Measurements from ENCODE around the gene GSG1L.
A peak's percentile ranks its signal among the peaks of the same experiment; 100 is the strongest.

The GSG1L gene

DNA sequence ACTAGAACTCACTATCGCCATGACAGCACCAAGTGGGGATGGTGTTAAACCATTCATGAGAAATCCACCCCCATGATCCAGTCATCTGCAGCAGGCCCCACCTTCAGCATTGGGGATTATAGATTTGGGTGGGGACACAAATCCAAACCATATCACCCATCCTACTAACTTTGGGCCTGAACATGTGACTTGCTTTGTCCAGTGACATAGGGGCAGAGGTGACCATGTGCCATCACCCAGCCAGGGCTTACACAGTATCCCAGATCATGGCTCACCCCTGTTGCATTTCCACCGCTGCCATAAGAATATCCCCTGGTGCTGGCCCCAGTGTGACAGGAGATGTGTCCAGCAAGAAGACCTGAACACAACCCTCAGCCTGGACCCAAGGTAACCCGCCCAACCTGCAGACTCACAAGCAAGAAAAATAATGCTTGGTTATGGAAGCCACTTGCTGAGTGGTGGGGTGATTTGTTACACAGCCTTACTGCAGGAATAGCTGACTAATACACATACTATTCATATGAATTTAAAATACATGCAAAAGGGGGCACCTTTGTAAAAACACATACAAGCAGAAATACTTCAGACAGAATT, 130.9 kb downstream of the GSG1L start:
- DNase-seq = no peak

DNA sequence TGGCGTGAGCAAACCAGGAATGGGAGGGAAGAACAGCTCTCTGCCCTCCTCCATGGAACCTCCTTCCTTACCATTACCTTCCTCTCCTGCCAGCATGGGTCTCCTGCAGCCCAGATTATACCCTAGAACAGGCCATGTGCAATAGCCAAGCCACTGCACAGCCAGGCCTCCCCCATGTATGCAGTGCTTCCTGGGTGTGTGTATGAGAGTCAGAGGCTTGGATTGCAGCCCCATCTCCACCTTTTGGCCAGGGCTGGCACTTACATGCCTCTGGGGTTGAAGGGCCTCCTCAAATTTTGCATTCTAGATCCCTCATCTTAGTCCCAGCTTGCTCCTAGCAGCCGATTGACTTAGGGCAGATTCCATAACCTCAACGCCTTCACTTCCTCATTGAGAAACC, 133.7 kb downstream of the GSG1L start:
- no peak for DNase-seq

DNA sequence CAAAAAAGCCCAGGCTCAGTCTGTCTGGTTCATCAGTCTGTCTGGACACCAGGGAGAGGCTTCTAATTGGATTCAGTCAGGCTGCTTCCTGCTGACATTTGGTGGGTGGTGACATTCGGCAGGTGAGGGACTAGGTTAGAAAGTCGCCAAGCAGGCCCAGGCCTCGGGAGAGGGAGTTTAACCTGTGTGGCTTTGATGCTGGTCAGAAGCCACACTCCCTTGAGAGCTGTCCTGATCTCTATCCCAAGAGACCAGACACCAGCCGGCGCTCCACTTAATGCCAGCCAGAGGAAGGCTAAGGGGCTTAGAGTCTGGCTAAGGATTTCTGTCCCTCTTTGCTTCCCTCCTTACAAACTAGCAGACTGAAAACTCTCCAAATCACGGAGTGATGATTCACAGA, 135.0 kb downstream of the GSG1L start:
- peak; percentile 75 for DNase-seq

DNA sequence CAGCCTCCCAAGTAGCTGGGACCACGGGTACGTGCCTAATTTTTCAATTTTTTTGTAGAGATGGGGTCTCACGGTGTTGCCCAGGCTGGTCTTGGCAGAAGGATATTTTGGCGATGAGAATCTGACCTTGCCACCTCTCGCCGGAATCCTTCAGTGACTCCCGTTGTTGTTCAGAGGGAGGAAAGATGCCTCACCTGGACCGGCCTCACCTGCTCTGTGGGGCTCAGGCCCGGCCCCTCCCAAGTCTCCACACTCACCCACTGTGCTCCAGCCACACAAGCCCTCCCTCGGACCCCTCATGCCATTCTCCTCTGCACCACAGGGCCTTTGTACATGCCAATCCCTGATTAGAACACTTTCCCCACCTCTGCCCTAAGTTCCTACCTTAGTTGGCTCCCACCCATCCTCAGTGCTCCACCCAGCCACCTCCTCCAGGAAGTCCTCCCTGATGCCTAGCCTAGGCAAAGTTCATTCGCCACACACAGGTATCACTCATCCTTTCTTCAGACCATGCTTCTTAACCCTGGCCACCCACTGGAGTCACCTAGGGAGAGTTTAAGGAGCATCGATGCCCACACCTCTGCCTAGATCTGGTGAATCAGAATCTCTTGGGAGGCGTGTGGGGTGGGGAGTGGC, 136.1 kb downstream of the GSG1L start:
- DNase-seq = no peak

DNA sequence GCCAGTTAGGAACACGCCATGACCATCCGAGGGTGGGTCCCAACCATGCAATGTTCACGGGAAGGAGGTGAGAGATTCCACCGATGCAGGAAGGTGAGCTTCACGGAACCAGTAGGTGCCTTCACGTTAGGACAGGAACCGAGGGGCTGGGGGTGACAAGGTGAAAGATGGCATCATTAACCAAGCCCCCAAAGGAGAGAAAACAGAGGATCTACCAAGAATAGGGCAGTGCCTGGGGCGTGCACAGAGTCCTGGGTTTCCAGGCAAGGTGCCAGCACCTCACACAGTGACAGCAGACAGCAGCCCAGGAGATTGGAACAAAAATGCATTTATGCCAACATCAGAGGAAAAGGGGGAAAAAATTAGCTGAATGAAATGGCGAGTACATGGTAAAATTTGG, 137.9 kb downstream of the GSG1L start:
- no peak for DNase-seq

DNA sequence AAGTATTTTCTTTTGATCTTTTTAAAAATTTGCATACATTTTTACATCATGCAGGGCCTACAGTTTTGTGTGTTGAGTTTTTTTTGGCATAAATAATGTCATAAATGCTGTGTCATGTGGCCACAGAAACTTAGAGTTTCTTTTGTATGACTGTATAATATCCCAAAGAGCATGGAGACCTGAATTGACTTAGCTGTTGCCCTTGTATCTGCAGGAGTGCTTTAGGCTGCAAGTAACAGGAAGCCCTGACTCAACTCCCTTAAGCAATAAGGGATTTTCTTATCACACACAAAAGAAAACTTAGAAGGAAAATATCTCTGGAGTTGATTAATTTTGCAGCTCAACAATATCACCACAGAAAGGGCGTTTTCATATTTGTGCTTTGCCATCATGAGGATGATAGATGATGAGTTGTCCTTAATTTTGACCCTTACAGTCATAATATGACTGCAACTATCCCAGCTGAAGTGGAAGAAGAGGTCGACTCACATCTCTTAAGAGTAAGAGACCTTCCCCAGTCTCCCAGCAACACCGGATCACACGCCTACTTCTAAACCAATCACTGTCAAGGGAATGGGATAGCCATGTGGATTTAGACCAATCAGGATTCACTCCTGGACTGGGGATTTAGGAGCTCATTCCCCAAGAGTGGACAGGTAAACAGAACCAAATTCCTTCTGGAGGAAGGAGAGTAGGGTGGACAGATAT, 138.9 kb downstream of the GSG1L start:
- DNase-seq = peak; percentile 36

DNA sequence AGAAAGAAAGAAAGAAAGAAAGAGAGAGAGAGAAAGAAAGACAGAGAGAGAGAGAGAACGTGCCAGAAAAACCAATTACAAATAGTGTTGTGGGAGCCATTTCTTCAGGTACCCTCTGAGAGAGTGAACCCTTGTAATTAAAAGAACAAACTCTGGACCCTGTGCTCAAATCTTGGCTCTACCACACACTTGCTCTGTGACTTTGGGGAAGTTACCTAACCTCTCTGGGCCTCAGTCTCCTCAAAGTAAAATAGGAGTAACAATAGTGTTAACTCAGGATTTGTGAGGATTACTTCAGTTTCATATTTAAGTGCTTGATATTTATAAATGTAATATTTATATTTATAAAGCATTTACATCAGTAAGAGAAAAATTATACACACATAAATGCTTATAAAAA, 139.8 kb downstream of the GSG1L start:
- DNase-seq = no peak

DNA sequence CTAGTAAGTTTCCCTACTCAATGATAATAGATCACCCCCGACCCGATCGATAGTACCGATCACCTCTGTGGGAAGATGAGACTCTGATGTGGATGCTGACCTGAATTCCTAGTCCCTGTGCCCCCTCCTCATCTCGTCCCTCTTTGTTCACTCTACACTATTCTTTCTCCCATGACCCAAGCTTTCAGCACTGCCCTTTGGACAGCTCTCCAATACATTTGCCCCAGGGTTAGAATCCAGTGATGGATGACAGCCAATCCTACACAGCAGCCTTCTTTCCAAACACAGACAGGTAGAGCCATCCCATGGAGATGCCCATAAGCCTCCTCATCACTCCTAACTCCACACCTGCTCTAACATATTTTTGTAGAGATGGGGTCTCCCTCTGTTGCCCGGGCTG, 141.1 kb downstream of the GSG1L start:
- DNase-seq = no peak

DNA sequence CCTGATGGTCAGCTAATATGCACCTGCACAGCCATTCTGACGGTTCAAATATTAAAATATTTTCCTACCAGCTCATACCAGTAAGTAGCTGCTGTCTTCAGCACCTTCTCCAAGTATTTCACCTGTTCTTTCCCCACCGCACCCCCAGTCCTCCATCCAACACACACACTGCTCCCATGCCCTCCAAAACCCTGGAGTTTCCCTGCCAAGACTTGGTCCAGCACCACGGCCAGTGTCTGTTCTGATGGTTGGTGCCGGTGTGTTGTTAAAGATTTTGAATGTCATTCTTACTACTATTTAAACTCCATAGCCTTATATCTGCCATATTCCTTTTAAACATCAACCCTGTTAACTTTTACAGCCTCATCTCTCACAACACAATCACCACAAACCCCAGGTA, 142.4 kb downstream of the GSG1L start:
- no peak for DNase-seq

DNA sequence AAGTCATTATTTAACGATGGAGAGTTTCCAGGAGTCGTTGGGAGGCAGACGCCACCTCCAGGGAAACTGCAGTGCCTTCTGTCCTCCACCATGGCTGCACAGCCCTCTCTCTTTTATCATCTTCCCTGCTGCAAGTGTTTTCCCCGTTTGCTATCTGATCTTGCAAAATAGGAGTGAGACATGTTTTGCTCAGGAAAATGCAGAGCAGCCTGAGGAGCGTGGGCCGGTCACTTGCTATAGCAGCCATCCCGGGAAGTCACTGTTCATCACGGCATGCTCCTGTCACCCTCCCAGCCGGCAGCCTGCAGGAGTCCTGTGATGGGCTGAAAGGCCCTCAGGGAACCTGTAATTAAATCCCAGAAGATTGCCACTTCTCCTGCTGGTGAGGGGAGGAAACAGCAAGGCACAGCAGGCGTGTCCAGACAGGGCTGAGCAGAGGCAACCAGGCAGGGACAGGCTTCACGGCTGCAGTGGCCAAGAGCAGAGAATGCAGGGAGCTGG, 143.1 kb downstream of the GSG1L start:
- DNase-seq = peak; percentile 88

DNA sequence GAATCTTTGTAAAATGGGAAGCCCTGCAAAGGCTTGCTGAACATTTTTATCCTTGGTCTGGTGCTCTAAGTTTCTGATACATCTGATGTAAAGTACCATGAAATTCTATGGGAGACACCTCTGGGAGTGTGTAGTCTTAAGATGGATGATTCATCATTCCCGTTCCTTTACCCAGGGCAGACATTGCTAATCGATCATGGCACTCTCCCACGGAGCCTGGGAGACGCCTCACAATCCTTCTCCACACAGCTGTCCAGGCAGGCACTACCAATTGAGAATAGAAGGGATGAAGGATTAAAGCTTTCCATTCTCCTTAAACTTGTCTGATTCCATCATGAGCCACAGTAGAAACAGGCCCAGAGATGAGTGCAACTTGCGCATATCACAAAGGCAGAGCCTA, 144.8 kb downstream of the GSG1L start:
- no peak for DNase-seq

DNA sequence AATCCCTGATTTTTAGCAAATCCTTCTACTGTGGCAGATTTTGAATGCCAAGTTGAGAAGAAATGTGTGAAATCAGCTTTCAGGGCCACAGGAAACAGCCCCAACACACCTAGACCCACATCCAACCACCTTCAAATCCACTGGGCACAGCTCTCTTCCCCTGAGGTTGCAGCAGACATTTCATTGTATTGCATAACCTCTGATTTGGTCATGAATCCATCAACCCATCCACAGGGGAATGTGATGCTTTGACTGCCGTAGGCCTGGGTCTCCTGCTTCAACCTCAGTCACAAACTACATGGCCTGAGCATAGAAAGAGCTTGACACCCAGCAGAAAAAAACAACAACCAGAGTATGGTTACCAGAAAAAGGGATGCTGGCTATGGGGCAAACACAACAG, 145.6 kb downstream of the GSG1L start:
- DNase-seq = no peak

DNA sequence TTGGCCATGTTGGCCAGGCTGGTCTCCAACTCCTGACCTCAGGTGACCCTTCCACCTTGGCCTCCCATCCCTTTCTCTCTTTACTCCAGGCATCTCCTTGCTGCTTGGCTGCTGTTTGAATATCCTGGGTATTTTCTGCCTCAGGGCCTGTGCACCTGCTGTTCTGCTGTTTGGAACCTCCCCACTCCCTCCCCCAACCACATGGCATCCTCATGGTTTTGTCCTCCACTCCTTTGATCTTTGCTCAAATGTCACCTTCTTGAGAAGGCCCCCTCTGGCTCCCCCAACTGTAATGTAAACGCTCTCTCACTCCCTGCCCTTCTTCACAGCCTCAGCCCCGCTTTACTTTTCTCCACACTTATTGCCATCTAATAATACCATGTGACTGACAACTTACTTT, 152.0 kb downstream of the GSG1L start:
- no peak for DNase-seq

DNA sequence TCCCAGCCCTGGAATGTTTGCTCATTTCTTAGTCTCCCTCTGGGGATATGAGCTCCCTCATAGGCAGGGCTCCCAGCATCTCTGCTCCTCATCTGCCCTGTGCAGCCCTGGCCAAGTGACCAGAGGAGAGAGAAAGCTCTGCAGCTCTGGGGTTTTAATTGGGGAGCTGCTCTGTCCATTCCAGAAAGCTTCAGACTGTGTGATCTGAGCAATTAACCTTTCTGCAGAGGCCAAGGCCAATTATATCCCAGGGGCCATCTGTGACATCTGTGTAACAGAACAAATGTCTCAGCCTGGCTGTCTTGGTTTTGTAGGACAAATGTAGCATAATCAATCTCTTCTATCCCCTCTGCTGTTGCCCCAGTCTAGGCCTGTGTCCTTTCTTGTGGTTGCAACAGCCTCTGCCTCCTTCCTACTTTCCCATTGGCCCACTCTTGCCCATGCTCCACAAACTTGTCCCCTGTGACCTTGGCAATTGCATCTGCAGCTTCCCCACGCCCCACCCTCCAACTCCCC, 156.0 kb downstream of the GSG1L start:
- DNase-seq = no peak

DNA sequence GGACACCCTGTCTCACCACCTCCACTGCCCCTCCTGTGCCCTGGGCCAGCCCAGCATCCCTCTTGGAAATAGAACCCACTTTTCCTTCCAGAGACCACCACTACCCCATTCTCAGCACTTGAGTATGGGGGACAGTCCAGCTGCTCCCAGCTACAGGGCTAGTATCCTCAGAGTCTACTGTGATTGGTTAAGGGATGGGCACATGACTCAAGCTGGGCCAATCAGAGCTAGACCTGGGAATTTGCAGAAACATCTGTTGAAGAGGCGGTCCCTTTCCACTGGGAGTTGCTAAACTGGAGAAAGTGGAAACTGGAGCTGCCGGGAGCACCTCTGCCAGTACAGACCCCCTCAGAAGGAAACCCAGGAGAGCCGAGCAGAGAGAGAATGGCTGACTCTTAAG, 156.6 kb downstream of the GSG1L start:
- DNase-seq = no peak

DNA sequence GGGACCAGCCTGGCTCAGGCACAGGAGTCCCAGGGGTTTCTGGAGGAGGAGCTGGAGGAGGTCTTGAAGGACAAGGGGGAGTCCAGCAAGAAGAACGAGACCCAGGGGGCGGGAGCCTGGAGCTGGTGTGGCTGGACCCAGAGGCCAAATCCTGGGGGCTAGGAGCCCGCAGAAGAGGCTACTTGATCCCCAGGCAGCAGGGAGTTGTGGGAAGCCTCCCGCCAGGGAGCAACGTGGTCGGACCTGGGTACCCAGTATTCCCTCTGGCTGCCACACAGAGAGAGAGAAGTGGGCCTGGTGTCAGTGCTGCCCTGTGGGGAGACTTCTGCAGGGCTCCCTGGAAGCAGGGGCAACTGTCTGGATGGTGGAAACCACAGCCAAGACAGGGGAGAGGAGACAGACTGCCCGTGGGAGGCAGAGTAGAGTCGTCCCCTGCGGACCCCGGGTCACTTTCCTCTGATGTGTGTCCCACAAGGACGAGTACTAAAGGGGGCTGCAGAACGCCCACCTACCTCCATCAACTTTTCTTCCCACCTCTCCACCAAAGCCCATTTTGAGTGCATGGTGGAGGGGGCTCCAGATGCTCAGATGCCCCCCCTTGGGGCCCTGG, 160.4 kb downstream of the GSG1L start:
- DNase-seq = no peak

DNA sequence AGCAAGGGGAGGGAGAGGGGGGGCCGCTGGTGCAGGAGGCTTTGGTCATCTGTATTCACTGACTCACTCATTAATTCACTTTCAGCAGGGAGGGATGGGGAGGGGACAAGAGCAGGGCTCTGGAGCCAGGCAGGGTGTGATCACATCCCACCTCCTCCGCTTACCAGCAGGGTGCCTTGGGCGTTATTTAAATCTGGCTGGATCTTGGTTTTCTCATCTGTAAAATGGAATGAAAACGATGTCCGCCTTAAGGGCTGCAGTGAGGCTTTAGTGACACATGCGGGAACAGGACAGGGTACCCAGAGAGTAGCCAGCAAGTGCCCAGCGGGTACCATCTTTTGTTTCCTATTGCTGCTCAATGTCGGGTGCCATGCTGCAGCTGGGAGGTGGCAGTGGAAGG, 161.0 kb downstream of the GSG1L start:
- DNase-seq = no peak

DNA sequence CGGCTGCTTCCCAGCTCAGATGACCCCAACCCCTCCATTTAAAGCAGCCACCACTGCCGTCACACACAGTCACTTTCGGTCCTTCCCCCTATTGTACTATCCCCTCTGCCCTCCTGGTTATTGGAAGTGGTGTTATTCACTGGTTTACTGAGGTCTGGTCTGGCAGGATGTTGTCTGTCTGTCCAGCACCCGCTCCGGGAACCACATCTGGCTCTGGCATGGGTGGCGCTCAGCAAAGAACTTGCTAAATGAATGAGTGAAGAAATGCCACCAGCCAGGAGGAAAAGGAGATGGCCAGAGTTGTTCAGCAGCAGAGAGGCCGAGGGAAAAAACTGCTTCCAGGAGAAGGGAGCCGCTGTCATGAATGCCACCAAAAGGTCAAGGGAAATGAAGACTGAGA, 161.6 kb downstream of the GSG1L start:
- no peak for DNase-seq

DNA sequence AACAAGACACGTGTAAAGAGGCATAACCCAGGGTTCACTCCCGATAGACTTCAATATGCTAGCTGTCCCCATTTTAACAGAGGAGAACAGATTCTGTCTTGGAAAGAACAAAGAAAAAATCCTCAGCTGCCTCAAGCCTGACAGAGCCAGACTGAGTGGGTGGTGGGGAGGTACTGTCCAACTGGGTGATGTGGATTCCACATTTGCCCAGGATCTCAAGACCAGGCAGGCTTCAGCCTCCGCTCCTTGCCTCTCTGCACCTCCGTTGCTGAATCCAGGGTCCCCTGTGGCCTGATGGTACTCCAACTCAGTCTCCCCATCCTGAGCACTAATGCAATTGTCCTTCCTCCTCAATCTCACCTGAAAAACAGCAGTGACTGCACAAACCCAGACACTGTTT, 163.8 kb downstream of the GSG1L start:
- no peak for DNase-seq

DNA sequence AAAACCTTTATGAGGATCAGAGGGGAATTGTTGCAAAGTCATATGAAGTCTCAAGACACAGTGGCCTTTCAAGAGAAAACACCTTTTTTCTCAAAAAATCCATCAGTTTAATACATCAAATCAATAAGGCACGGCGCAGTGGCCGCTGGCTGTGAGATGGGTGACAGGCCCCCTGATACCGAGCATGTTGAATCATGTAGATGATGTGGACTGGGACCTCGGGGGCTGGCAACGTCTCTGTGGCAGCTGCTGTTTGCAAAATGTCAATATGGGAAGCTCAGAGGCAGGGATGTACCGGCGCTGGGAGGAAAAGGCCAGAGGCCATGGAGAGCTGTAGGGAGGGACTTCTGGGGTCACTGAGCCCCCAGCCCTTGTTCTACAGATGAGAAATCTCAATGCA, 169.1 kb downstream of the GSG1L start:
- DNase-seq = no peak

DNA sequence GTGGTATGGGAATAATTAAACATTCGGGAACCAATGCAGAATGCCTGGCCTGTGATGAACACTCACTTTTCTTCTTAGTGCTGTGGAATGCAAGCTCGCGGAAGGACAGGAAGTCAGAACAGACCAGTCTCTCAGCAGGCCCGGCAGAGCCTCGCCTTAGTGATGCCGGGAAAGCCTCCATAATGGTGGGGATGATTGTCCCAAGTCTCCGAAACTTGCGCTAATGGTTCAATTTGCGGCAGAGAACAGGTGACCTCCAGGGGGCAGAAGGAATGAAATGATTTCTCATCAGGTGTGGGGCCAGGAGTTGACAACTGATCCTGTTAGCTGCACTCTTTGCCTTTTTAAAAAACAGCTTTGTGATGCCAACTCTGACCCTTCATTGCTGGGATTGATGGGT, 170.6 kb downstream of the GSG1L start:
- no peak for DNase-seq

DNA sequence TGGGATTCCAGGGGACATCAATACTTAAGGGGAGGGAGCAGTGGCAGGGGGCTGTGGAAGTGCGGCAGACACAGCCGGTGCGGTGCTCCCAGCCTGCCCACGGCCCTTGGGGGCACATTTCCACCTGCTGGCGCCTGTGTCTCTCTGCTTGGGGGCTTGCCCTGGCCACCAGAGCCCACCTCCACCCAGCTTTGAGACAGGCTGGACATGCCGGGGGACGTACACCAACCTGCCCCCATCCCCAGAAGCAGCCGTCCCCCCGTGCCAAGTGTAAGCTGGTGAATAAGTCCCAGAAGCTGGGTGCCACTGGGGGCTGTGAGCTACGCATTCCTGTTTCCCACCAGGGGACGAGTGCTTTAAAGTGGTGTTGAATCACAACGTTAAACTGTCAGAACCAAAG, 172.6 kb downstream of the GSG1L start:
- DNase-seq = no peak

DNA sequence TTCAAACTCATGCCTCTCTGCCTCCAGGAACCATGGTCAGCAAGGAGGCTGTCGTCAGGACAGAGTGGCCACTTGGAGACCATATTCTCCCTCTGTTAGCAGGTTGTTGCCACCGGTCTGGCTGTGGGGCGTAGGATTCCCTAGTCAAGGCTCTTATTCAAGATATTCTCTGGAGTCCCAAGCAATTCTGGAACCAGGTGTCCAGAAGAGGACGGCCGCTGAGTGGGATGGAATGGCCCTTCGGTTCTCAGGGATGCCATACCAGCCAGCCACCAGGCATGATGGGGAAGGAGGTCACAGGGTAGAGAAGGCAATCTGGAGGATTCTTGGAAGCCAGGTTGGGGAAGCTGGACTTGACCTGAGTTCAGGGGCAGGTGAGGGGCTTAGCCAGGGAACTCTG, 173.5 kb downstream of the GSG1L start:
- DNase-seq = no peak

DNA sequence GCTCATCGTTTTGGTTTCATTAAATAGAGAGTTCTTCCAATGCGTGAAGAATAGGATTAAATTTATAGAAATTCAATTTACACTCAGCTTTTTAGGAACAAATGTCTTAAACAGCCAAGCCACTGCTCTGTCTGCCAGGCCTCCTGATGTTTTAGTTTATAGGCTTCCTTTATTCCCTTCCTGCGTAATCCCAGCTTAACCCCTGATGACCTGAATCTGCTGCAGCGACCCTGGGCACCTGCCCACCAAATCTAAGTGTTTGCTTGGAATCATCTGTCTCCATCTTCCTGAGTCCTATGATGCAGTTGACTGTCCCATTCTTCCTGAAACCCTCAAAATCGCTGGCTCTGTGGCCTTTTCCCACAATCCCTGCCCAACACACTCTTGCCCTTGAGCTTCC, 179.9 kb downstream of the GSG1L start:
- DNase-seq = no peak
